Naive B cell (primary cell): ENCODE results near the gene SLC44A5. TPM values are rescaled to one million over a fixed set of nuclear protein-coding genes. Genes with fewer than 3 reads are reported as not detected.
A peak's percentile ranks its signal among the peaks of the same experiment; 100 is the strongest.

Source experiments
- ATAC-seq, 2 donors: fragments of 150-1000 bp; cut with Tn5 transposase; 2 replicates each; pipeline ENCODE4 v1.10.0; 2021; ENCODE audit warnings: low read depth in 2 of 2, mild to moderate bottlenecking in 2 of 2, moderate library complexity in 2 of 2
- DNase-seq: peaks from one replicate; pipeline ENCODE4 v3.0.0; 2022
- H3K27ac Mint-ChIP-seq, 6 donors: one replicate each; pipeline ENCODE4 v1.8.0; 2020 to 2022; ENCODE audit warnings: mild to moderate bottlenecking in 6 of 6, mixed read lengths in 6 of 6, moderate library complexity in 5 of 6, inconsistent platforms in 2 of 6
- H3K27me3 Mint-ChIP-seq, 3 donors: one replicate each; pipeline ENCODE4 v1.8.0; 2021 to 2022; ENCODE audit warnings: mixed read lengths in 3 of 3, mild to moderate bottlenecking in 1 of 3
- H3K36me3 Mint-ChIP-seq, 2 donors: one replicate each; pipeline ENCODE4 v1.8.0; 2020 to 2022; ENCODE audit warnings: mixed read lengths in 2 of 2, inconsistent platforms in 1 of 2, mild to moderate bottlenecking in 1 of 2
- H3K4me1 Mint-ChIP-seq, 3 donors: one replicate each; pipeline ENCODE4 v1.8.0; 2020 to 2022; ENCODE audit warnings: mixed read lengths in 3 of 3, inconsistent platforms in 1 of 3, mild to moderate bottlenecking in 1 of 3, moderate library complexity in 1 of 3
- H3K4me3 Mint-ChIP-seq, 8 donors: one replicate each; pipeline ENCODE4 v1.8.0; 2020 to 2022; ENCODE audit warnings: mild to moderate bottlenecking in 8 of 8, mixed read lengths in 8 of 8, moderate library complexity in 8 of 8, inconsistent platforms in 2 of 8
- H3K9me3 Mint-ChIP-seq, 7 donors: one replicate each; pipeline ENCODE4 v1.8.0; 2020 to 2022; ENCODE audit warnings: mixed read lengths in 7 of 7, mild to moderate bottlenecking in 5 of 7, inconsistent platforms in 2 of 7, moderate library complexity in 1 of 7
- polyA plus RNA-seq, 6 donors: library from polyadenylated mRNA; unstranded; fragments of 300-500 nt; fragmentation: Illumina TruSeq; gene quantifications; one replicate each; pipeline ENCODE4 v1.2.3, GENCODE V29; 2021; ENCODE audit warnings: low read depth in 6 of 6

The SLC44A5 gene
- polyA plus RNA-seq, 6 donors from 2014 or later, result 0.17 to 2.9 (median 1.3) TPM; not detected in 1

DNA sequence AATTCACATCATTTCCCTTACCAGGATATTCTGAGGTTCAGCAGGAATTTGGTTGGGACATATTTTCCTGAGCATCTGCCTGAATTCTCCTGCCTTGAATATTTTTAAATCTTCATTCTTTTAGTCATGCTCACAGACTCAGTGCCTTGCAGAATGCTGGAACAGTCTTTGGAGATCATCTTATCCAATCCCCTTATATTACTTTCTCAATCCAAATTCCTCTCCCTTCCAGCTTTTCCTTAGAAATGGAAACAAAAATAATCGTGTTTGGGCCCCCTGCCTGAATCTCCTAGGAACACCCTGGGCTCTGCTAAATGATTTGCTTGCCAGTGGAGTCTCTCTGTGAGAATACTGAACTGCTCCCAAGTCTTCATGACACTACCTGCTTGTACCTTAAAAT, 438.4 kb downstream of the SLC44A5 start:
- no peaks in the 10 kb centered on the region for H3K27me3 Mint-ChIP-seq
- H3K9me3 Mint-ChIP-seq, result peaks cover 0 to 19% (median 14%) of the 10 kb centered on the region in 7 donors
- H3K27ac Mint-ChIP-seq, result peak overlapping the region in 1 of 6 donors; percentile 31
- no peaks in the 10 kb centered on the region for H3K36me3 Mint-ChIP-seq
- no peaks in the 10 kb centered on the region for H3K4me1 Mint-ChIP-seq
- H3K4me3 Mint-ChIP-seq, result no peak overlapping the region
- DNase-seq (no peak), ATAC-seq (no peak)

DNA sequence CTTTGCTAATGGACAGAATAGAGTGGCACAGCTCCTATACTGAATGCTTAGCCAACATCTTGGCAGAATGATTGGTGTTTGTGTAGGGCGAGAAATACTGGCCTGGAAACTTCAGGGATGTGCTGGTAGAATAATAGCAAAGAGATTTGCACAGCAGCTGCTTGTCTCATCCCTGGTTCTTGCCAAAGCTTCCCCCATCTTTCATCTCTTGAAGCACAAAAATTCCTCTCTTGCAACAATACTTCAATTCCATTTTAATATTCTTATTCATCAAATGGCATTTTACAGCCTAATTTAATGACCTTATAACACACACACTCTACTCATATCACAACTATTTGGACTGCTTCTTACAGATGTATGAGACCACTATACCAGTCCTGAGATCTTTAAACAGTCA, 439.0 kb downstream of the SLC44A5 start:
- ATAC-seq (no peak), DNase-seq (no peak)
- no peak overlapping the region for H3K4me3 Mint-ChIP-seq
- no peak overlapping the region for H3K27ac Mint-ChIP-seq
- H3K27me3 Mint-ChIP-seq, result no peaks in the 10 kb centered on the region
- no peaks in the 10 kb centered on the region for H3K36me3 Mint-ChIP-seq
- no peaks in the 10 kb centered on the region for H3K4me1 Mint-ChIP-seq
- peaks cover 0 to 19% (median 11%) of the 10 kb centered on the region in 7 donors for H3K9me3 Mint-ChIP-seq

GRCh38 chr1:75170981-75171380, 439.9 kb downstream of the SLC44A5 start:
- Mint-ChIP-seq H3K4me1 (no peaks in the 10 kb centered on the region), H3K27ac (no peak overlapping the region)

GRCh38 chr1:75170011-75170410, 440.9 kb downstream of the SLC44A5 start:
- no peaks in the 10 kb centered on the region for H3K27me3 Mint-ChIP-seq
- no peak overlapping the region for H3K4me3 Mint-ChIP-seq
- H3K4me1 Mint-ChIP-seq, result no peaks in the 10 kb centered on the region
- H3K9me3 Mint-ChIP-seq, result peaks cover 0 to 9% (median 3%) of the 10 kb centered on the region in 7 donors
- DNase-seq (no peak), ATAC-seq (no peak)
- H3K27ac Mint-ChIP-seq, result no peak overlapping the region
- H3K36me3 Mint-ChIP-seq, result no peaks in the 10 kb centered on the region

More at GRCh38 chr1:75170981-75171380, 439.9 kb downstream of the SLC44A5 start:
- Mint-ChIP-seq H3K4me3 (no peak overlapping the region), H3K27me3 (no peaks in the 10 kb centered on the region), H3K36me3 (no peaks in the 10 kb centered on the region), H3K9me3 (peaks cover 0 to 14% (median 4%) of the 10 kb centered on the region in 7 donors)
- ATAC-seq (no peak), DNase-seq (no peak)

DNA sequence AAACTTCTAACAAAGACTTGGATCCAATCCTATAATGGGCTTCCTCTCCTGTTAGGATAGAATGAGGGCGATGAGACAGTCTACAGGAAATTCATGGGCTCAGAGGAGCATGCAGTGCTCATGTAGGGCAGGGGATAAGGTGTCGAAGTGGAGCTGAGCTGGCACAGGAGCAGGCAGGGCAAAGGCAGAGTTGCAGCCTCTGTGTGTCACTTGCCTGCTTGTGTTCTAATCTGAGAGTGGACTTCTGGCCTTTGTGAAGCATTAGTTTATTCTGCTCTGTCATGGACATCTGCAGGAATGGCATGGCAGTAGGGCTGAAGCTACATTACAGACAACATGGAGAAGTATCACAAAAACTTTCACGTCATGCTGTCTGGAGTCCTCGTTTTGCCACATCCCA, 444.1 kb downstream of the SLC44A5 start:
- ATAC-seq, result no peak
- Mint-ChIP-seq H3K27me3 (no peaks in the 10 kb centered on the region), H3K4me1 (no peaks in the 10 kb centered on the region), H3K9me3 (peaks cover 0 to 9% (median 2%) of the 10 kb centered on the region in 7 donors), H3K4me3 (no peak overlapping the region), H3K27ac (no peak overlapping the region), H3K36me3 (no peaks in the 10 kb centered on the region)
- DNase-seq, result no peak

- ATAC-seq, result no peak
- Mint-ChIP-seq H3K27ac (no peak overlapping the region), H3K27me3 (peaks cover 0 to 2% (median under 1%) of the 10 kb centered on the region in 3 donors), H3K36me3 (no peaks in the 10 kb centered on the region), H3K4me1 (no peaks in the 10 kb centered on the region), H3K9me3 (peaks cover 0 to 9% (median 2%) of the 10 kb centered on the region in 7 donors), H3K4me3 (no peak overlapping the region)
- no peak for DNase-seq
Measured at GRCh38 chr1:75165264-75165663, 445.6 kb downstream of the SLC44A5 start.

DNA sequence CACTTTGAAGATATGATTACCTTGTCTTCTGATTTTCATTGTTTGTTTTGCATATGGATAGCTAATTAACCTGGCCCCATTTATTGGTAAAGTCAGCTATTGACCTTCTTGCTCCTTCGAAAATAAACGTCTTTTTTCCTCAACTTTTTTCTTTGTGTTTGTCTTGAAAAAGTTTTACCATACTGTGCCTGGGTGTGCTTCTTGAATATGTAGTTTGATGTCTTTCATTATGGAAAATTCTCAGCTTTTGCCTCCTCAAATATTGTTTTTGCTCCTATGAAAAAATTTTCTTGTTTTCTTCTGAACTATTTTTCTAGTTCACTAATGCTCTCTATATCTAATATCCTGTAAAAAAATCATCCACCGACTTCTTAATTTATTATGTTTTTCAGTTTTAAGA, 451.8 kb downstream of the SLC44A5 start:
- H3K9me3 Mint-ChIP-seq, result peaks cover 0 to 4% (median 0%) of the 10 kb centered on the region in 7 donors
- DNase-seq (no peak), ATAC-seq (no peak)
- peaks cover 0 to 8% (median 6%) of the 10 kb centered on the region in 3 donors for H3K27me3 Mint-ChIP-seq
- no peaks in the 10 kb centered on the region for H3K4me1 Mint-ChIP-seq
- no peaks in the 10 kb centered on the region for H3K36me3 Mint-ChIP-seq
- H3K27ac Mint-ChIP-seq, result no peak overlapping the region
- no peak overlapping the region for H3K4me3 Mint-ChIP-seq

Other genes with a start within 250 kb of the SLC44A5 start
- 10 to 100 TPM; 58.5 to 89.4 (median 72.7) TPM for gene ACADM, start 113.6 kb upstream of the SLC44A5 start, polyA plus RNA-seq
- 10 to 100 TPM in 3 of 6 donors, 1 to 10 TPM in 3; 7.3 to 17.3 (median 10.1) TPM for gene RABGGTB, start 175.1 kb upstream of the SLC44A5 start, polyA plus RNA-seq
- not detected for gene MSH4, start 185.8 kb upstream of the SLC44A5 start, polyA plus RNA-seq